ENCODE measurements around the gene AARS1.
"Not testable (repeated sequence)": the region's sequence is repeated elsewhere in the genome, so short reads cannot be mapped to it uniquely, and the experiment has no call there.

AARS1 gene

GRCh38 chr16:70289229-70290094, at the start of gene AARS1:
Gene AARS1, minus strand, starts transcription at chr16:70289506. Its CDS starts 6,743 bp downstream, at chr16:70282763.
- peak; percentile 100 for DNase-seq (ENCODE audit: low spot score)

DNA sequence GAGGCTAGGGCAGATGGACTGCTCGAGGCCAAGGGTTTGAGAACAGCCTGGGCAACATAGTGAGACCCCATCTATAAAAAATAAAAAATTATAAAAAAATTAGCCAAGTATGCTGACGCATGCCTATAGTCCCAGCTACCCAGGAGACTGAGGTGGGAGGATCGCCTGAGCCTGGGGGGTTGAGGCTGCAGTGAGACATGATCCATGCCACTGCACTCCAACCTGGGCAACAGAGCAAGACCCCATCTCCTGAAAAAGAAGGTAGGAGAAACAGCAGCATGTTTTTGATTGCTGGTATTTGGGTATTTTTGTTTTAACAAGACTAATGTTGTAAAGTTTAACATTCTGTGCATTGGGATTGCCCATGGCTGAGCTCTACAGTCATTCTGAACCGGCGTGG, 48.5 kb upstream of the AARS1 start:
- DNase-seq (ENCODE audit: low spot score), result no peak

- DNase-seq (ENCODE audit: low spot score), result not testable (repeated sequence)
These were observed 43.4 kb upstream of the AARS1 start for GRCh38 chr16:70332728-70333127.

- DNase-seq (ENCODE audit: low spot score), result no peak
These were observed 42.5 kb upstream of the AARS1 start for GRCh38 chr16:70331588-70332358.

GRCh38 chr16:70331091-70331490, 41.8 kb upstream of the AARS1 start:
- DNase-seq (ENCODE audit: low spot score), result no peak

DNA sequence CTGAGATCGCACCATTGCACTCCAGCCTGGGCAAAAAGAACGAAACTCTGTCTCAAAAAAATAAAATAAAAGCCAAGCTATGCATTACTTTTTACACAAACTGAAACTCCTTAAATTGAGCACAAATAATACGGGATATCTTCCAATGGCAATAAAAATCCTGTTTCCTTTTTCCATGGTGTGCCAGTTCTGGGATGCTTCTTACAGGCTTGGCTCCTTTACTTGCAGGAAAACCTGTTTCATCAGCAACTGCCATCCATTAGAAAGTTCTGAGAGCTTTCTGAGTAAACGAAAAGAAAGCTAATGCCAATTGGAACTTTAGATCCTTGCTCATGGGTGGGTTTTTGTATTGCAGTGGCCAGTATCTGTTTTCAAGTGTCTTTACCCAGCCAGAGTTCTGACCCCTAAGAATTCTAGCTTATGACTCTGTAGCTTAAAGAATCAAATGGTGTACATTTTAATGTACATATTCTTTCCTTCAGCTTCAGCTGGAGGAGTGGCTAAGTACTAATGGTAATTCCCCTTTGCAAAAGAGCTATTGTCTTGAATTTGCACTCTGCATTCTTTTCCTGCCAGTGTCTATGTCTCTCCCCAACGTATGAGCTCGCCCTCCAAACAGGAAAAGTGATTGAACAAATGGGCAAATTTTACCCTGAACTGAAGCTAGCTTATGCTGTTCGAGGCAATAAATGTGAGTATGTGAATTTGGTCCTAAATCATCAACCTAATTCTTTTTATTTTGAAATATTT, 35.9 kb upstream of the AARS1 start:
- DNase-seq (ENCODE audit: low spot score), result no peak

DNA sequence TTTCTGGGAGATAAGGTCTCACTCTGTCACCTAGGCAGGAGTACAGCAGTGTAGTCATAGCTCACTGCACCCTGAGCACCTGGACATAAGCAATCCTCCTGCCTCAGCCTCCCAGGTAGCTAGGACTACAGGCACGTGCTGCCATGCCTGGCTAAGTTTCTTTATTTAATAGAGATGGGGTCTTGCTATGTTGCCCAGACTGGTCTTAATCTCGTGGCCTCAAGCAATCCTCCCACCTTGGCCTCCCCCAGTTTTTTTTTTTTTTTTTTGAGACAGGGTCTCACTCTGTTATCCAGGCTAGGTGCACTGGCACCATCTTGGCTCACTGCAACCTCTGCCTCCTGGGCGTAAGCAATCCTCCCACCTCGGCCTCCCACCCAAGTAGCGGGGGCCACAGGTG, 30.8 kb upstream of the AARS1 start:
- no peak for DNase-seq (ENCODE audit: low spot score)

- not testable (repeated sequence) for DNase-seq (ENCODE audit: low spot score)
These were observed 18.4 kb upstream of the AARS1 start for GRCh38 chr16:70307726-70308125.

GRCh38 chr16:70306880-70307279, 17.6 kb upstream of the AARS1 start:
- no peak for DNase-seq (ENCODE audit: low spot score)

DNA sequence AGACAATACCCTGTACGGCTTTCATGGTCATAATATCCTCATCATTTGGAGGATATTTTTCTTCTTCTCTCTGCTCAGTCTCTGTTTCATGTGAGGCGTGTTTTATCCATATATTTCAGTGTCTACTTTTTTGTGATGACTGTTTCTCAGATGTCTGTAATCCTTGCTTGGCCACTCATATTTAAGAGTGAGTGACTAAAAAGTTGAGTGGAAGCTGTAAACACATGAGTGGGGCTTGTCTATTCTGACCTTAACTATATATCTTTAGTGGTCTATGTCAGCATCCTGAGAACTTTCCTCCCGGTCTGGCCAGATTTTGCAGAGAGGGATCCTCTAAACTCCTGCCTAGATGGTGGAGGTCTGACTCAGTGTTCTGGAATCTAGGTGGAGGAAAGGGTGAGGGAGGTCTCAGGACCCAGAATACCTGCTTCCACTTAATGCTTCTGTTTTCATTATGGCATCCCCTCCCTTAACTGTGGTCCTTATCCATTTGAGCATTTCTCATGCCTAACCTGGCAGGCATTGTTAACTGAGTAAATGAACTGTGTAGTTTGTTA, 15.7 kb upstream of the AARS1 start:
- DNase-seq (ENCODE audit: low spot score), result no peak

- DNase-seq (ENCODE audit: low spot score), result no peak
These were observed 13.4 kb upstream of the AARS1 start for GRCh38 chr16:70302745-70303144.

- DNase-seq (ENCODE audit: low spot score), result no peak
These were observed 11.8 kb upstream of the AARS1 start for GRCh38 chr16:70301121-70301520.

GRCh38 chr16:70298988-70299938, 10.0 kb upstream of the AARS1 start, which contains the start of gene DDX19B:
Gene DDX19B, plus strand, starts transcription at chr16:70299186. Its CDS starts 112 bp downstream, at chr16:70299298.
- DNase-seq (ENCODE audit: low spot score), result peak; percentile 80

- no peak for DNase-seq (ENCODE audit: low spot score)
These were observed 6.3 kb upstream of the AARS1 start for GRCh38 chr16:70295634-70296033.

DNA sequence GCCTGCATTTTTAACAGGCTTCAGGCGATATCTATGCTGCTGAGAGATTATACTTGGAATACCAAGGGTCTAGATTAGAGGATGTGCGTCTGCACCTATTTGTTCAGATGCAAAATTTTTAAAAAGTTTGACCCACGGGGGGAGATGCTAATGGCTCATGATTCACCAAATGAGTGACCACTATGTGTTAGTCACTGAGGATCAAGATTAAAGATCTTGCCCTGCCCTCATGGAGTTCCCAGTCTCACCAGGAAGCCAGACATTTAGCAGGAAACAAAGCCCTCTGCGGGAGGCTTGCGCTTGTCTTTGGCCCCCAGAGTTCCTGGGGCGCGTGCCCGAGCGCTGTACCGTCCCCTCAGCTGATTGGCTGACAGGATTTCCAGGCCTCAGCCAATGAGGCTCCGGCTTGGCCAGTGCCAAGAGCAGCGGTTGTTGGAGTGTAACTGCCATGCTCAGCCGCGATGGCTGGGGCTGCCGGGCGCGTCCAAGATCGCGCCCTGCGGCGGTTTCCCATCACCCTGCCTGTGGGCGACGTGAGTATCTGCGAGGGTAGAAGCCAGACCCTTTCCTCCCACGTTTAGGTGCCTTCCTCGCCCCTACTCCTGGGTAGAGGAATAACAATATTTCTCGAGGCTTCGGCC, 5.2 kb upstream of the AARS1 start:
- DNase-seq (ENCODE audit: low spot score), result no peak

DNA sequence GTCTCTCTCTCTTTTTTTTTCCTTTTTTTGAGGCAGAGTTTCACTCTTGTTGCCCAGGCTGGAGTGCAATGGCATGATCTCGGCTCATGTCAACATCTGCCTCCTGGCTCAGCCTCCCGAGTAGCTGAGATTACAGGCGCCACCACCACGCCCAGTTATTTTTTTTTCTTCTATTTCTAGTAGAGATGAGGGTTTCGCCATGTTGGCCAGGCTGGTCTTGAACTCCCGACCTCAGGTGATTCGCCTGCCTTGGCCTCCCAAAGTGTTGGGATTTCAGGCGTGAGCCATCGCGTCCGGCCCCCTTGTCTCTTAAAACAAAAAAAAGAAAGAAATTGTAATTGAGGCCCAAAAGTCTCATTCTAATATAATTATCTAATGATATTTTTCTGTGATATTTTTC, 2.8 kb upstream of the AARS1 start:
- not testable (repeated sequence) for DNase-seq (ENCODE audit: low spot score)

DNA sequence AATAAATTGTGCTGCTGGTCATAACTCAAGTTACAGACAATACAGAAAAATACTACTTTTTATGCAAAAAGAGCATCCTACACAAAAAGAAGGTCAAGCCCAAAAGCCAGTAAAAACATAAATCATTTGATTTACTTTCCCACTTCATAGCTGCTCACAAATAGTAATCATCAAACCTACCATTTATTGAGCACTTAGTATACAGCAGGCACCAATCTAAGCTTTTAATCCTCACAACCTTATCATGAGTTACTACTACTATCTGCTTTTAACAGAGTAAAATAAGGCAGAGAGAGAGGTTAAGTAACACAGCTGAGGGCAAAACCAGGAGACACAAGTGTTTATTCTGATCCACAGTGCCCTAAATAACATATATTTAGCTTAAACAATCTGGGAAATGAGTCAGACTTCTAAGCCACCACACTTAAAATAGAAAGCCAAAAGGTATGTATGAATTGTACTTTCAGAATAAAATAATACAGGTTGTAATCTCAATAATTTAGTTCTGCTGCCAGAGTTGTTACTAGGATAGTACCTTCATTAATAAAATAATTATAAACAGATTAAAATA, 1.7 kb upstream of the AARS1 start:
- no peak for DNase-seq (ENCODE audit: low spot score)

DNA sequence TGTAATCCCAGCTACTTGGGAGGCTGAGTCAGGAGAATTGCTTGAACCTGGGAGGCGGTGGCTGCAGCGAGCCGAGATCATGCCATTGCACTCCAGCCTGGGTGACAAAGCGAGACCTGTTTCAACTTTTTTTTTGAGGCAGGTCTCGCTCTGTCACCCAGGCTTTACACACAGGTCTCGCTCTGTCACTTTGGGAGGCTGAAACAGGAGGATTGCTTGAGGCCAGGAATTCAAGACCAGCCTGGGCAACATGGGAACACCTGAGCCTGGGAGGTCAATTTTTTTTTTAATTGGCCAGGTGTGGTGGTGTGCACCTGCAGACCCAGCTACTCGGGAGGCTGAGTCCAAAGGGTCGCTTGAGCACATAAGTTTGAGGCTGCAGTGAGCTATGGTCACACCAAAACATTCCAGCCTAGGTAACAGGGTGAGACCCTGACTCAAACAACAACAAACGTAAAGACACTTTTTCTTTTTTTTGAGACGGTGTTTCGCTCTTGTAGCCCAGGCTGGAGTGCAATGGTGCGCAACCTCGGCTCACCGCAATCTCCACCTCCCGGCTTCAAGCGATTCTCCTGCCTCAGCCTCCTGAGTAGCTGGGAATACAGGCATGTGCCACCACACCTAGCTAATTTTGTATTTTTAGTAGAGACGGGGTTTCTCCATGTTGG, 1.9 kb downstream of the AARS1 start:
- DNase-seq (ENCODE audit: low spot score), result not testable (repeated sequence)

DNA sequence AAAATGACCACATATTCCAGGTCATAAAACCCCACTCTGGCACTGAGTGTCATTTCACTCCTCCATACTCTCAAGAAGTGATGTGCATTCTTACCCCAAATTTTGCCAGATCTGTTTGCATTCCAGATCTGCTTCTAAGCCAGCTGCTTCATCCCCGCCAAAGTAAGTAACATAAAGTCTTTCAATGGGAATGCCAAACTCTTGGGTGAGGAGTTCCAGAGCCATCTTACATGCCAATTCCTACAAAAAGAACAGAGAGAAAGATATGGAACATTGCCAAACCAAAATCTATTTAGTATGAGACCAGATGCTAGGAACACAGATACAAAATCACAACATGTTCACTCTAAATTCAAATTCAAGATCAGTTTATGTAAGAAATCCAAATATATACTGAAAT, 12.9 kb downstream of the AARS1 start:
- no peak for DNase-seq (ENCODE audit: low spot score)

All from RKO (cell line).